Prostate gland (tissue), 2 donors: ENCODE results near the gene TEAD2. TPM values are rescaled to one million over a fixed set of nuclear protein-coding genes. Genes with fewer than 3 reads are reported as not detected.
"Not testable (repeated sequence)": the region's sequence is repeated elsewhere in the genome, so short reads cannot be mapped to it uniquely, and the experiment has no call there.

Experiments
- DNase-seq: peaks from one replicate; pipeline ENCODE4 v3.0.0-alpha.2; 2019; ENCODE audit warnings: low spot score
- H3K27ac ChIP-seq, 2 donors: fragments of 200-600 bp; sonication (generic); 2 replicates each; pipeline ENCODE4 v1.5.1; 2017 to 2019
- H3K27me3 ChIP-seq: fragments of 200-600 bp; sonication (generic); replicated peaks from 2 replicates; pipeline ENCODE4 v1.5.1; 2019; ENCODE audit not compliant: insufficient read depth
- H3K36me3 ChIP-seq, 2 donors: fragments of 200-600 bp; sonication (generic); 1 replicate in 1 of 2; 2 replicates in 1 of 2; pipeline versions ENCODE4 v1.5.1 to v1.8.1; 2017 to 2019
- H3K4me1 ChIP-seq: fragments of 200-600 bp; sonication (generic); replicated peaks from 2 replicates; pipeline ENCODE4 v1.5.1; 2019
- H3K4me3 ChIP-seq, 2 donors: fragments of 200-600 bp; sonication (generic); 2 replicates each; pipeline ENCODE4 v1.5.1; 2017 to 2019
- H3K9me3 ChIP-seq: fragments of 200-600 bp; sonication (generic); 2 replicates; pipeline ENCODE4 v1.5.1; 2017
- POLR2A ChIP-seq: fragments of 450-650 bp; IDR thresholded peaks from one replicate; pipeline ENCODE4 v1.6.1; 2016; ENCODE audit warnings: antibody characterized with exemption, mild to moderate bottlenecking
- POLR2AphosphoS5 ChIP-seq: sonication (generic); formaldehyde crosslinking; IDR thresholded peaks from one replicate; pipeline ENCODE4 v1.6.1; 2017; ENCODE audit warnings: antibody characterized with exemption
- WGBS: methylation state at CpG from one replicate; pipeline ENCODE4 v1.1.5; 2018; 5-methylcytosine and 5-hydroxymethylcytosine counted together
- intact Hi-C: fragments of 100-400 bp; cut with DNase I; formaldehyde crosslinking; loops from one replicate; pipeline ENCODE4 v1.14.2; 2022
- total RNA-seq, 2 donors: library from RNA; depleted of rRNA; stranded (reverse); fragments of >200 nt; gene quantifications; one replicate each; pipeline ENCODE4 v1.1.0, GENCODE V29; 2016
- TF ChIP-seq, protein P1 (sequence below), 4 experiments: fragments of 200-600 bp in 2 of 4; fragments of 450-650 bp in 2 of 4; sonication (generic) in 2 of 4; IDR thresholded peaks; 1 replicate in 3 of 4; 2 replicates in 1 of 4; pipeline ENCODE4 v1.5.1; 2016 to 2019; ENCODE audit warnings: antibody characterized with exemption in 4 of 4, mild to moderate bottlenecking in 2 of 4, moderate library complexity in 2 of 4

Gene TEAD2
- total RNA-seq, 2 donors from 2014 or later, result 17.0 to 28.0 TPM

DNA sequence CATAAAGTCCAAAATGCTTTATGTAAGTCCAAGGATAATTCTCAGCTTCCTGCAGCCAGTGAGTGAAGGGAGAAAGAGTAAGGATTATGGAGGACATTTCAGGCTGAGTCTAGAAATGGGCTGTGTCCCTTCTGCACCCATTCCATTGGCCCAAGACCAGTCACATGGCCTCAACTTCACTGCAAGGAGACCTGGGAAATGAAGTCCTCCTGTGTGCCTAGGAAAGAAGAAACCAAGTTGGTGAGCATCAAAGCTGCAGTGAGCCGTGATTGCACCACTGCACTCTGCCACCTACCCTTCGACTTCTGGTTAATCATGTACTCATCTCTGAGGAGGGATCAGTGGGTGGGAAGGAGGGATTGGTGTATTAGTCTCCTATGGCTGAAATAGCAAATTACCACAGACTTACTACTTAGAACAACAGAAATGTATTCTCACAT lies 30.6 kb downstream of the TEAD2 start:
- H3K4me3 ChIP-seq, result no peak overlapping the region
- H3K9me3 ChIP-seq, result no peaks in the 10 kb centered on the region
- intact Hi-C loops, result no loop called here
- no peak for DNase-seq
- WGBS, result 71% methylated on average over 2 of the region's 2 CpGs
- H3K27ac ChIP-seq, result no peak overlapping the region
- peak; percentile 28 for TF ChIP-seq POLR2AphosphoS5
- no peak for TF ChIP-seq POLR2A
- H3K36me3 ChIP-seq, result no peaks in the 10 kb centered on the region
- H3K4me1 ChIP-seq, result no peaks in the 10 kb centered on the region
- no peaks in the 10 kb centered on the region for H3K27me3 ChIP-seq

DNA sequence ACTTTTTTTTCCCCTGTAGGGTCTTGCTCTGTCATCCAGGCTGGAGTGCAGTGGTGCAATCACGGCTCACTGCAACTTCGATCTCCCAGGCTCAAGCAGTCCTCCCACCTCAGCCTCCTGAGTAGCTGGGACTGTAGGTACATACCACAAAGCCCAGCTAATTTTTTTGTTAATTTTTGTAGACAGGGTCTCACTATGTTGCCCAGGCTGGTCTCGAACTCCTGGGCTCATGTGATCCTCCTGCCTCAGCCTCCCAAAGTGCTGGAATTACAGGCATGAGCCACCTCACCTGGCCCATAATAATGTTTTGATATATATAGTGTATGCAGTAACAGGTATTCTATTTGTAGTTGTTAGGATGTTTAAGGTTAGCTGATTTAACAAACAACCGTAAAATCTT lies 31.0 kb downstream of the TEAD2 start:
- H3K27ac ChIP-seq, DNase-seq, H3K4me3 ChIP-seq, H3K27me3 ChIP-seq, H3K36me3 ChIP-seq, H3K9me3 ChIP-seq, intact Hi-C loops, H3K4me1 ChIP-seq: not testable (repeated sequence)
- 95% methylated on average over 4 of the region's 4 CpGs for whole genome bisulfite sequencing

DNA sequence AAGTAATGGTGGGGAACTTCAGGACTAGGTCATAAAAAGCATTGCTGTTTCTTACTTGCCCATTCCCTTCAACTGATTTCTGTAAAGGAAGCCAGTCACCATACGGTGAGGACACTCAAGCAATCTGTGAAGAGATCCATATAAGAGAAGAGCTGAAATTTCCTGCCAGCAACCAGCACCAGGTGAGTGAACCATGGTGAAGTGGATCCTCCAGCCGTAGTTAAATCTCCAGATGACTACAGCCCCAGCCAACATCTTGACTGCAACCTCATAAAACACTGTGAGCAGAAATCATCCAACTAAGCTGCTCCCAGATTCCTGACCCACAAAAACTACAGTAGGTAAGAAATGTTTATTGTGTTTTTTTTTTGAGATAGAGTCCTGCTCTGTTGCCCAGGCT lies 33.5 kb downstream of the TEAD2 start:
- TF ChIP-seq POLR2A (no peak), POLR2AphosphoS5 (no peak)
- TF ChIP-seq, protein P1, sequence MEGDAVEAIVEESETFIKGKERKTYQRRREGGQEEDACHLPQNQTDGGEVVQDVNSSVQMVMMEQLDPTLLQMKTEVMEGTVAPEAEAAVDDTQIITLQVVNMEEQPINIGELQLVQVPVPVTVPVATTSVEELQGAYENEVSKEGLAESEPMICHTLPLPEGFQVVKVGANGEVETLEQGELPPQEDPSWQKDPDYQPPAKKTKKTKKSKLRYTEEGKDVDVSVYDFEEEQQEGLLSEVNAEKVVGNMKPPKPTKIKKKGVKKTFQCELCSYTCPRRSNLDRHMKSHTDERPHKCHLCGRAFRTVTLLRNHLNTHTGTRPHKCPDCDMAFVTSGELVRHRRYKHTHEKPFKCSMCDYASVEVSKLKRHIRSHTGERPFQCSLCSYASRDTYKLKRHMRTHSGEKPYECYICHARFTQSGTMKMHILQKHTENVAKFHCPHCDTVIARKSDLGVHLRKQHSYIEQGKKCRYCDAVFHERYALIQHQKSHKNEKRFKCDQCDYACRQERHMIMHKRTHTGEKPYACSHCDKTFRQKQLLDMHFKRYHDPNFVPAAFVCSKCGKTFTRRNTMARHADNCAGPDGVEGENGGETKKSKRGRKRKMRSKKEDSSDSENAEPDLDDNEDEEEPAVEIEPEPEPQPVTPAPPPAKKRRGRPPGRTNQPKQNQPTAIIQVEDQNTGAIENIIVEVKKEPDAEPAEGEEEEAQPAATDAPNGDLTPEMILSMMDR (IDR thresholded peaks at IDR 0.05), result no peak
- H3K9me3 ChIP-seq, result no peaks in the 10 kb centered on the region
- no peaks in the 10 kb centered on the region for H3K27me3 ChIP-seq
- no peak for DNase-seq
- intact Hi-C loops, result no loop called here
- no peaks in the 10 kb centered on the region for H3K36me3 ChIP-seq
- no peak overlapping the region for H3K27ac ChIP-seq
- H3K4me3 ChIP-seq, result no peak overlapping the region
- no peaks in the 10 kb centered on the region for H3K4me1 ChIP-seq
- 88% methylated on average over 2 of the region's 2 CpGs for WGBS

DNA sequence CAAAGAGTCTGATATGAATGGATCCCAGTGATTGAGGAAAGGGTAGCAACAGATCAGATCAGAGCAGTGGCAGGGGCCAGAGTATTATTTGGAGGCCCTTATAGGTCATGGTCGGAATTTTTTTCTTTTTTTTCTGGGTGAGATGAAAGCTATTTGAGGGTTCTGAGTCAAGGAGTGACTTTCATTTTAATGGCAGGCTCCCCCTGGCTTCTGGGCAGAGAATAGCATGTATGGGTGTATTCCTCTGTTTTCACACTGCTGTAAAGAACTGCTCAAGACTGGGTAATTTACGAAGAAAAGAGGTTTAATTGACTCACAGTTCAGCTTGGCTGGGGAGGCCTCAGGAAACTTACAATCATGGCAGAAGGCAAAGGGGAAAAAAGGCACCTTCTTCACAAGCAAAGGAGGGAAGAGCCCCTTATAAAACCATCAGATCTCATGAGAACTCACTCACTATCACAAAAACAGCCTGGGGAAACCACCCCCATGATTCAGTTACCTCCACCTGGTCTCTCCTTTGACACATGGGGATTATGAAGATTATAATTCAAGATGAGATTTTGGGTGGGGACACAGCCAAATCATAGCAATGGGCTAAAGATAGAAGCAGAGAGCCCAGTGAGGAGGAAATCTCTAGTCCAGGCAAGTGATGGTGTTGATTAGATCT lies 34.2 kb downstream of the TEAD2 start:
- no peaks in the 10 kb centered on the region for H3K36me3 ChIP-seq
- 60% methylated on average over 2 of the region's 2 CpGs for WGBS
- no peaks in the 10 kb centered on the region for H3K9me3 ChIP-seq
- intact Hi-C loops, result no loop called here
- TF ChIP-seq, protein P1 (IDR thresholded peaks at IDR 0.05), result peak in 3 of 4 experiments; percentile 45 to 58 (median 50)
- no peak for TF ChIP-seq POLR2A
- no peak for DNase-seq
- no peaks in the 10 kb centered on the region for H3K27me3 ChIP-seq
- no peak overlapping the region for H3K27ac ChIP-seq
- H3K4me1 ChIP-seq, result no peaks in the 10 kb centered on the region
- no peak overlapping the region for H3K4me3 ChIP-seq

DNA sequence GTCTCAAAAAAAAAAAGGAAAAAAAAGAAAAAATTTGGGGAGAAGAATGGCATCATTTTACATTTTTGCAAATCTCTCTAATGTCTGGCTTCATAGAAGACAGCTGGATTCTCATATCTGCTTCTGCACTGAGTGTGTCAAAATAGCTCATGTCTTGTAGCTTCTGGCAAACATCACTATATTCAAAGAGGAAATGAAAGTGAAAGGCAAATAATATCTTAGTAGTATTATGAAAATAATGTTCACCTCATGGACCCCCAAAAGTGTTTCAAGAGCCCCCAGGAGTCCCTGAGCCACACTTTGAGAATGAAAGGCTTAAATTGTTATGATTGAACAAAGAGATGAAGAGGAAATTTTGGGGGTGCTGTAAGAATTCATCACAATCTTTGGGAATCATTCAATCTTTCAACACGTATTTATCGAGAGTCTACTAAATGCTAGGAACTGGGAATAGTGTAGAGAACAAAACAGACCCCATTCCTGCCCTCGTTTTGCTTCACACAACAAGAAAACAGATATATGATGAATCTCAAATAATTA lies 36.0 kb downstream of the TEAD2 start:
- DNase-seq, result no peak
- Histone ChIP-seq H3K36me3 (no peaks in the 10 kb centered on the region), H3K4me1 (no peaks in the 10 kb centered on the region), H3K27ac (no peak overlapping the region), H3K27me3 (no peaks in the 10 kb centered on the region), H3K4me3 (no peak overlapping the region), H3K9me3 (no peaks in the 10 kb centered on the region)
- intact Hi-C loops, result no loop called here
- TF ChIP-seq POLR2A (no peak), POLR2AphosphoS5 (no peak)
- TF ChIP-seq, protein P1 (IDR thresholded peaks at IDR 0.05), result no peak
- WGBS, result 90% methylated on average over 3 of the region's 3 CpGs

DNA sequence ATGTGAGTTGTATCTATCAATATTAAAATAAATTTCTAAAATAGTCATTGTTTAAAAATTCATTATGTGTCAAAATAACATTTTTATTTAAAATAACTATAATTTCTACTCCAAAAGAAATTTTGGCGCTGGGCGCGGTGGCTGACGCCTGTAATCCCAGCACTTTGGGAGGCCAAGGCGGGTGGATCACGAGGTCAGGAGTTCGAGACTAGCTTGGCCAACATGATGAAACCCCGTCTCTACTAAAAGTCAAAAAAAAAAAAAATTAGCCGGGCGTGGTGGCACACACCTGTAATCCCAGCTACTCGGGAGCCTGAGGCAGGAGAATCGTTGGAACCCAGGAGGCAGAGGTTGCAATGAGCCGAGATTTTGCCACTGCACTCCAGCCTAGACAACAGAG lies 36.5 kb downstream of the TEAD2 start:
- H3K9me3 ChIP-seq, H3K4me3 ChIP-seq, H3K4me1 ChIP-seq, DNase-seq, intact Hi-C loops, H3K36me3 ChIP-seq, H3K27ac ChIP-seq, H3K27me3 ChIP-seq: not testable (repeated sequence)
- WGBS, result 96% methylated on average over 13 of the region's 13 CpGs
